IPS-11a (cell line): ENCODE data around the gene SLC26A2.
A peak's percentile ranks its signal among the peaks of the same experiment; 100 is the strongest.

Source experiments
- H3K4me3 ChIP-seq: one replicate; pipeline ENCODE4 v1.5.1; 2013; ENCODE audit warnings: low read depth, low read length, control low read depth

Gene SLC26A2

GRCh38 chr5:149960272-149961185 lies at the start of gene SLC26A2:
TSS of gene SLC26A2 (plus strand) at chr5:149960758. CDS start at chr5:149977653, 16,895 bp downstream.
- H3K4me3 ChIP-seq: peak within 1 kb of the TSS; percentile 68

GRCh38 chr5:149911031-149911430 lies 49.5 kb upstream of the SLC26A2 start:
- H3K4me3 ChIP-seq: no peak overlapping the region

- H3K4me3 ChIP-seq: no peak overlapping the region
Measured at GRCh38 chr5:149912226-149912871, 48.2 kb upstream of the SLC26A2 start.

- no peak overlapping the region for H3K4me3 ChIP-seq
Measured at GRCh38 chr5:149913436-149914419, 46.8 kb upstream of the SLC26A2 start.

- H3K4me3 ChIP-seq: no peak overlapping the region
Measured at GRCh38 chr5:149915392-149916260, 44.9 kb upstream of the SLC26A2 start.

- H3K4me3 ChIP-seq: no peak overlapping the region
Measured at GRCh38 chr5:149916334-149917072, 44.1 kb upstream of the SLC26A2 start.

- no peak overlapping the region for H3K4me3 ChIP-seq
Measured at GRCh38 chr5:149917073-149917676, 43.4 kb upstream of the SLC26A2 start.

GRCh38 chr5:149921597-149921996 lies 39.0 kb upstream of the SLC26A2 start:
- H3K4me3 ChIP-seq: no peak overlapping the region

- H3K4me3 ChIP-seq: no peak overlapping the region
Measured at GRCh38 chr5:149922950-149923349, 37.6 kb upstream of the SLC26A2 start.

- H3K4me3 ChIP-seq: no peak overlapping the region
Measured at GRCh38 chr5:149924486-149924885, 36.1 kb upstream of the SLC26A2 start.

- no peak overlapping the region for H3K4me3 ChIP-seq
Measured at GRCh38 chr5:149930043-149930748, 30.4 kb upstream of the SLC26A2 start.

GRCh38 chr5:149930749-149931574 lies 29.6 kb upstream of the SLC26A2 start:
- H3K4me3 ChIP-seq: no peak overlapping the region

GRCh38 chr5:149931992-149932436 lies 28.5 kb upstream of the SLC26A2 start:
- no peak overlapping the region for H3K4me3 ChIP-seq

- no peak overlapping the region for H3K4me3 ChIP-seq
Measured at GRCh38 chr5:149932445-149933350, 27.9 kb upstream of the SLC26A2 start.

GRCh38 chr5:149935431-149935901 lies 25.1 kb upstream of the SLC26A2 start:
- no peak overlapping the region for H3K4me3 ChIP-seq

- no peak overlapping the region for H3K4me3 ChIP-seq
Measured at GRCh38 chr5:149936044-149936699, 24.4 kb upstream of the SLC26A2 start.
